ENCODE measurements around the gene SPTBN5. TPM values are rescaled to one million over a fixed set of nuclear protein-coding genes. Genes with fewer than 3 reads are reported as not detected.

SPTBN5 gene
- total RNA-seq, 4 donors from 2014 or later = 0.27 to 4.1 (median 1.8) TPM; not detected in 1

DNA sequence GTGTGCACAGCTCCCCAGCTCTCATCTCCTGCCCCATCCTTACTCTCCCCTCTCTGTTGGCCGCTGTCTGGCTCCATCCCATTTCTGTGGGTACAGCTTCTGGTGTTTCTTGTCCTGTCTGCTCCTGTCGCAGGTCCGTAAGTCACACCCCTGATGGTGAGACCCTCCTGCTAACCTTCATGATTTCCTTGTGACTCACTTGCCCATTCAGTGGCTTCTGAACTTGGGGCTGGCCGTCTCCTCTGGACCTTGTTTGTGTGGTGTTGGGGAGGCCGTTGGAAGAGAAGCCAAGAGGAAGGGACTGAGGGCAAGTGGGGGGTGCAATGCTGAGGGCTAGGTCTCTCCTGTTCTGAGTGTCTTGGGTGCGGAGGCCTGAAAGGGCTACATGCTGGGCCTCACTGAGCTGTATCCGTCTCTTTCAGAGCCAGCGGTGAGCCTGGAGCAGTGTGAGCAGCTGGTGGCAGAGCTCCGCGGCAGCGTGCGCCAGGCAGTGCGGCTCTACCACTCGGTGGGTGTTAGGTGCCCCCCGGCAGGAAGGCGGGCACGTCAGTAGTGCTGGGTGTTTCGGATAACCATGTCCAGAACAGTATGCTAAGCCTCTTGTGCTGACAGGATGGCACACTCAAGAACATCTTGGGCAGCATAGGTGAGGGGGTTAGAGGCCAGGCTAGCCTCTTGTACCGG, 69.6 kb downstream of the SPTBN5 start:
- Histone ChIP-seq H3K9me3 (no peaks in the 10 kb centered on the region), H3K4me3 (no peak overlapping the region), H3K27ac (no peak overlapping the region), H3K4me1 (peaks cover 5 to 12% (median 6%) of the 10 kb centered on the region in 4 donors), H3K36me3 (peaks cover 0 to 55% (median 0%) of the 10 kb centered on the region in 3 donors), H3K27me3 (no peaks in the 10 kb centered on the region)
- DNase-seq = no peak
- no peak for TF ChIP-seq POLR2A (IDR thresholded peaks at IDR 0.05)
- TF ChIP-seq, protein P1, sequence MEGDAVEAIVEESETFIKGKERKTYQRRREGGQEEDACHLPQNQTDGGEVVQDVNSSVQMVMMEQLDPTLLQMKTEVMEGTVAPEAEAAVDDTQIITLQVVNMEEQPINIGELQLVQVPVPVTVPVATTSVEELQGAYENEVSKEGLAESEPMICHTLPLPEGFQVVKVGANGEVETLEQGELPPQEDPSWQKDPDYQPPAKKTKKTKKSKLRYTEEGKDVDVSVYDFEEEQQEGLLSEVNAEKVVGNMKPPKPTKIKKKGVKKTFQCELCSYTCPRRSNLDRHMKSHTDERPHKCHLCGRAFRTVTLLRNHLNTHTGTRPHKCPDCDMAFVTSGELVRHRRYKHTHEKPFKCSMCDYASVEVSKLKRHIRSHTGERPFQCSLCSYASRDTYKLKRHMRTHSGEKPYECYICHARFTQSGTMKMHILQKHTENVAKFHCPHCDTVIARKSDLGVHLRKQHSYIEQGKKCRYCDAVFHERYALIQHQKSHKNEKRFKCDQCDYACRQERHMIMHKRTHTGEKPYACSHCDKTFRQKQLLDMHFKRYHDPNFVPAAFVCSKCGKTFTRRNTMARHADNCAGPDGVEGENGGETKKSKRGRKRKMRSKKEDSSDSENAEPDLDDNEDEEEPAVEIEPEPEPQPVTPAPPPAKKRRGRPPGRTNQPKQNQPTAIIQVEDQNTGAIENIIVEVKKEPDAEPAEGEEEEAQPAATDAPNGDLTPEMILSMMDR (IDR thresholded peaks at IDR 0.05) = no peak

DNA sequence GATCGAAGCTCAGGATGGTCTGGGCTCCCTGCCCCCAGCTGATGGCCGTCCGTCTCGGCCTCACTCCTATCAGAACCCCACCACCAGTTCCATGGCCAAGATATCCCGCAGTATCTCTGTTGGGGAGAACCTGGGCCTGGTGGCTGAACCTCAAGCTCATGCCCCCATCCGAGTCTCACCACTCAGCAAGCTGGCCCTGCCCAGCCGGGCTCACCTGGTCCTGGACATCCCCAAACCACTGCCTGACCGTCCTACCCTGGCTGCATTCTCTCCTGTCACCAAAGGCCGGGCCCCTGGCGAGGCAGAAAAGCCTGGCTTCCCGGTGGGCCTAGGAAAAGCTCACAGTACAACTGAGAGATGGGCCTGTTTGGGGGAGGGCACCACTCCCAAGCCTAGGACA, 70.4 kb downstream of the SPTBN5 start:
- no peak overlapping the region for H3K27ac ChIP-seq
- H3K9me3 ChIP-seq = no peaks in the 10 kb centered on the region
- no peak for DNase-seq
- H3K27me3 ChIP-seq = no peaks in the 10 kb centered on the region
- TF ChIP-seq POLR2A (IDR thresholded peaks at IDR 0.05) = no peak
- TF ChIP-seq, protein P1 (IDR thresholded peaks at IDR 0.05) = no peak
- H3K4me1 ChIP-seq = peaks cover 0 to 5% (median 2%) of the 10 kb centered on the region in 4 donors
- peaks cover 0 to 62% (median 0%) of the 10 kb centered on the region in 3 donors for H3K36me3 ChIP-seq
- H3K4me3 ChIP-seq = no peak overlapping the region

DNA sequence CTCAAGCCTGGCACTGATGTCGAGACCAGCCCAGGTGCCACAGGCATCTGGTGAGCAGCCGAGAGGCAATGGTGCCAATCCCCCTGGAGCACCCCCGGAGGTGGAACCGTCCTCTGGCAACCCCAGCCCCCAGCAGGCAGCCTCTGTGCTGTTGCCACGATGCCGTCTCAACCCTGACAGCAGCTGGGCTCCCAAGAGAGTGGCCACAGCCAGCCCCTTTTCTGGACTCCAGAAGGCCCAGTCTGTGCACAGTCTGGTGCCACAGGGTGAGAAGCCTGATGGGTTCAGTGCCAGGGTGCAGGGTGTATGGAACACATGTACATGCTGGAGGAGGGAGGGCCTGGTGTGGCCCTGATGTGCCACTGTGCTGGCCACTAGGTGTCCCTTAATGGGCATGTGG, 70.9 kb downstream of the SPTBN5 start:
- peaks cover 0 to 67% (median 0%) of the 10 kb centered on the region in 3 donors for H3K36me3 ChIP-seq
- H3K4me1 ChIP-seq = peaks cover 0 to 4% (median 2%) of the 10 kb centered on the region in 4 donors
- TF ChIP-seq, protein P1 (IDR thresholded peaks at IDR 0.05) = no peak
- TF ChIP-seq POLR2A (IDR thresholded peaks at IDR 0.05) = no peak
- H3K4me3 ChIP-seq = no peak overlapping the region
- H3K9me3 ChIP-seq = no peaks in the 10 kb centered on the region
- no peak for DNase-seq
- H3K27ac ChIP-seq = no peak overlapping the region
- no peaks in the 10 kb centered on the region for H3K27me3 ChIP-seq

DNA sequence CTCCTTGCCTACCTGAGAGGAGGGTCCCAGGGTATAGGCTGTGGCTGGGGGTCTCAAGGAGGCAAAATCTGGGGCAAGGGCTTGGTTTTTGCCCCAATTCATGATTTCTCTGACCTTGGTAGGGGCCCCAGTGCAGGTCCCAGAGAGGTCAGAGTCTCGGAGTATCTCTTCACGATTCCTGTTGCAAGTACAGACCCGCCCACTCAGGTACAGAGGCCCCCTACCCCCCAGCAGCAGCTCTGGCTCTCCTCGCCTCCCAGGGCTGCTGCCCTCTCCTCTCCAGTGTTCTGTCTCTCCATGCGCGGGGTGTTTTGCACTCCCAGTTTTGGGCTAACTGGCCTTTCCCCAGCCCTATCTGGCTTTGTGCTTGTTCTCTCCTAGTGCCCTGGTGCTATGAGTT, 71.4 kb downstream of the SPTBN5 start:
- Histone ChIP-seq H3K4me1 (peaks cover 0 to 3% (median 1%) of the 10 kb centered on the region in 4 donors), H3K27me3 (no peaks in the 10 kb centered on the region), H3K4me3 (no peak overlapping the region), H3K9me3 (no peaks in the 10 kb centered on the region), H3K27ac (no peak overlapping the region), H3K36me3 (peaks cover 0 to 72% (median 0%) of the 10 kb centered on the region in 3 donors)
- DNase-seq = no peak
- TF ChIP-seq, protein P1 (IDR thresholded peaks at IDR 0.05) = no peak
- no peak for TF ChIP-seq POLR2A (IDR thresholded peaks at IDR 0.05)

DNA sequence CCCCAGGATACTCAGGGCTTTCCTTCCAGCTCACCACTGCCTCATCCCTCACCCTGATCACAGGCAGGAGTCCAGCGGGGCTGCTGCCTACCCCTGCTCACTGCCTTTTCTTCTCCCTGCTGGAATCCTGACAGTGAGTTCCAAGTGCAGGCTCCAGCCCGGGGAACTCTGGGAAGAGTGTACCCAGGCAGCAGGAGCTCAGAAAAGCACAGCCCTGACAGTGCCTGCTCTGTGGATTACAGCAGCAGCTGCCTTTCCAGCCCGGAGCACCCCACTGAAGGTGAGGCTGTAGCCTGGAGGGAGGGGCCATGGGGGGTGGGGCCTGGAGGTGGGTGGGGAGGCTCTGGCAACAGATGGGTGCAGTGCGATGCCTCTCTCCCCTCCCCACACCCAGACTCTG, 72.0 kb downstream of the SPTBN5 start:
- H3K36me3 ChIP-seq = peaks cover 0 to 78% (median 0%) of the 10 kb centered on the region in 3 donors

More for the DNA sequence above, 72.0 kb downstream of the SPTBN5 start:
- TF ChIP-seq, protein P1 (IDR thresholded peaks at IDR 0.05) = no peak
- TF ChIP-seq POLR2A (IDR thresholded peaks at IDR 0.05) = no peak
- no peak for DNase-seq
- H3K4me1 ChIP-seq = no peaks in the 10 kb centered on the region
- no peak overlapping the region for H3K4me3 ChIP-seq
- H3K27ac ChIP-seq = no peak overlapping the region
- no peaks in the 10 kb centered on the region for H3K9me3 ChIP-seq
- no peaks in the 10 kb centered on the region for H3K27me3 ChIP-seq

Data from Peyer's patch (tissue), 4 donors.